Panc1 (cell line): Measurements from ENCODE around the gene DYRK2. TPM values are rescaled to one million over a fixed set of nuclear protein-coding genes. Genes with fewer than 3 reads are reported as not detected.
A peak's percentile ranks its signal among the peaks of the same experiment; 100 is the strongest.

Experiments
- ATAC-seq: fragments of 200-7000 bp; cut with Tn5 transposase; 2 replicates; pipeline ENCODE4 v1.9.1; 2020; ENCODE audit warnings: mild to moderate bottlenecking, moderate library complexity
- BruUV-seq: library from RNA; stranded (reverse); fragments of 400-500 nt; replicated peaks from 2 replicates; lab custom pipeline; 2021; lab: Mats Ljungman, UMichigan
- CTCF ChIA-PET: fragments of 300-600 bp; sonication (Branson Sonifier 250); formaldehyde crosslinking; loops from one replicate; lab custom pipeline; 2022; ENCODE audit warnings: antibody characterized with exemption; lab: Charles Lee
- POLR2A ChIA-PET: fragments of 300-600 bp; sonication (Branson Sonifier 250); formaldehyde crosslinking; loops from one replicate; lab custom pipeline; 2022; ENCODE audit warnings: antibody characterized with exemption; lab: Charles Lee
- DNase-seq: peaks from one replicate; pipeline ENCODE4 v3.0.0-alpha.2; 2010; ENCODE audit warnings: low read depth, low spot score
- H3K27ac ChIP-seq: 2 replicates; pipeline ENCODE4 v1.5.1; 2011; ENCODE audit warnings: mild to moderate bottlenecking, low read length, inconsistent platforms
- H3K27me3 ChIP-seq: fragments of 200-500 bp; sonication (Bioruptor generic); 2 replicates; pipeline ENCODE4 v1.6.0; 2014; ENCODE audit warnings: low read length, inconsistent platforms; ENCODE audit not compliant: control insufficient read depth, insufficient read depth
- H3K36me3 ChIP-seq: fragments of 200-500 bp; sonication (Bioruptor generic); 2 replicates; pipeline ENCODE4 v1.5.1; 2014; ENCODE audit warnings: inconsistent platforms, mild to moderate bottlenecking, low read length, moderate library complexity; ENCODE audit not compliant: control insufficient read depth, insufficient read depth
- H3K4me1 ChIP-seq: 2 replicates; pipeline ENCODE4 v1.5.1; 2011; ENCODE audit warnings: inconsistent platforms, mild to moderate bottlenecking, low read length, moderate library complexity; ENCODE audit not compliant: control insufficient read depth, insufficient read depth
- H3K4me3 ChIP-seq, 2 experiments: 2 replicates each; pipeline ENCODE4 v1.5.1; 2011 to 2012; ENCODE audit warnings: low read depth in 2 of 2, low read length in 2 of 2, mild to moderate bottlenecking in 2 of 2, inconsistent platforms in 1 of 2, moderate library complexity in 1 of 2
- H3K9me3 ChIP-seq: fragments of 200-500 bp; sonication (Bioruptor generic); 2 replicates; pipeline ENCODE4 v1.5.1; 2014; ENCODE audit warnings: low read depth, mild to moderate bottlenecking, inconsistent platforms, low read length, moderate library complexity; ENCODE audit not compliant: control insufficient read depth, insufficient read depth
- POLR2AphosphoS5 ChIP-seq: IDR thresholded peaks from 2 replicates; pipeline ENCODE4 v1.6.1; 2012; ENCODE audit warnings: mild to moderate bottlenecking, low read depth, low read length, moderate library complexity
- REST ChIP-seq, 2 experiments: IDR thresholded peaks; 2 replicates each; pipeline ENCODE4 v1.6.1; 2011 to 2012; ENCODE audit warnings: low read depth in 2 of 2, control low read depth in 1 of 2, low read length in 1 of 2, mild to moderate bottlenecking in 1 of 2, moderate library complexity in 1 of 2; ENCODE audit not compliant: insufficient read depth in 1 of 2
- SIN3A ChIP-seq: IDR thresholded peaks from 2 replicates; pipeline ENCODE4 v1.6.1; 2012; ENCODE audit warnings: low read depth, mild to moderate bottlenecking, low read length, moderate library complexity, borderline replicate concordance; ENCODE audit not compliant: insufficient read depth
- TCF7L2 ChIP-seq: IDR thresholded peaks from 2 replicates; pipeline ENCODE4 v1.6.1; 2011; ENCODE audit warnings: mild to moderate bottlenecking, low read depth, low read length, inconsistent platforms
- in situ Hi-C: cut with HindIII; loops from 2 replicates; pipeline ENCODE4 v1.10.0; 2016; ENCODE audit warnings: low sequenced_read_pairs, low pct_unique_long_range_greater_than_20kb
- intact Hi-C: fragments of 100-400 bp; cut with micrococcal nuclease; formaldehyde crosslinking; loops from one replicate; pipeline ENCODE4 v1.10.0; 2022; ENCODE audit not compliant: unreplicated experiment
- total RNA-seq: library from RNA; stranded (reverse); gene quantifications from one replicate; pipeline ENCODE4 v1.2.1, GENCODE V29; 2021; ENCODE audit not compliant: unreplicated experiment
- TF ChIP-seq, protein P1 (sequence below): fragments of 450-650 bp; IDR thresholded peaks from 2 replicates; pipeline ENCODE4 v1.5.1; 2017; ENCODE audit warnings: mild to moderate bottlenecking

DYRK2 gene
- total RNA-seq, 1 experiment from 2014 or later = 9.9 TPM

DNA sequence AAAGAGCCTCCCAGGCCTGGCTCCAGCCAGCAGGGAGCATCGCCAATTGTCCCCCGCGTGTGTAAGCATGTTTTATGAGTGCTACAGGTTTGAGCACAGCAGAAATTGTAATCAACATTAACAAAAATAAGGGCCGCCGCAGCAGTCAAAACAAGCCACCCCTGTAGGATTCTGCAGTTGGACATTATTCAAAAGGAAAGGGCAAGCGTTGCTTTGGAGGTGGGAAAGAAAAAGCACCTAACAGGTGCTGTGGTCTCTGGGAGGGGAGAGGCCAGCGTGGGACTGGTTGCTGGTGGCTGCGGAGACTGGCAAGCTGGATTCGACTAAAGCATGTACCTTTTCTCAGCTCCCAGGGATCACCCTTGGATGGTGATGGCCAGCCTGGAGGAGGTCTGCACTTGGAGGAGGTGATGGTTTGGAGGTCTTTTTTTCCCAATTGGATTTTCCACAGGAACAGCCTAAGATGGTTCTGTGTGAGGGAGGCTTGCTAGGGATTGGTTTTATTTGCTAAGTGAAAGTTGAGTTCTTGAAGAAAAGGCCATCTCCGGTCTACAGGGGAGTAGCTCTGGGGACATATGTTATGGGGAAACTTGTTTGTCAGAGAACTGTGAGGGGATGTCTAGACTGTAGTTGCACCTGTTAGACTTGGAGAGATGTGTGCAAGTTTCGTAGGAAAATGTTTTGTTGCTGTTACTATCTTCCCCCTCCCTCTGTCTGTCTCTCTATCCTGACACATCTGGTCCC lies 2.0 kb downstream of the DYRK2 start:
- ChIA-PET CTCF (no interaction called here), POLR2A (no interaction called here)
- Histone ChIP-seq H3K27ac (peak overlapping the region; percentile 72), H3K4me1 (peaks cover 23% of the 10 kb centered on the region), H3K27me3 (no peaks in the 10 kb centered on the region), H3K4me3 (peak overlapping the region; percentile 71 to 84), H3K36me3 (no peaks in the 10 kb centered on the region), H3K9me3 (no peaks in the 10 kb centered on the region)
- ATAC-seq (no peak), DNase-seq (no peak)
- no TSS peak for BruUV-seq
- intact Hi-C loops (no loop called here), in situ Hi-C loops (no loop called here)
- TF ChIP-seq REST (IDR thresholded peaks at IDR 0.05; ENCODE audit: insufficient read depth in 1 of 2, low read depth in 2 of 2, low read length in 1 of 2) (no peak), POLR2AphosphoS5 (no peak), TCF7L2 (no peak), SIN3A (no peak)
- TF ChIP-seq, protein P1, sequence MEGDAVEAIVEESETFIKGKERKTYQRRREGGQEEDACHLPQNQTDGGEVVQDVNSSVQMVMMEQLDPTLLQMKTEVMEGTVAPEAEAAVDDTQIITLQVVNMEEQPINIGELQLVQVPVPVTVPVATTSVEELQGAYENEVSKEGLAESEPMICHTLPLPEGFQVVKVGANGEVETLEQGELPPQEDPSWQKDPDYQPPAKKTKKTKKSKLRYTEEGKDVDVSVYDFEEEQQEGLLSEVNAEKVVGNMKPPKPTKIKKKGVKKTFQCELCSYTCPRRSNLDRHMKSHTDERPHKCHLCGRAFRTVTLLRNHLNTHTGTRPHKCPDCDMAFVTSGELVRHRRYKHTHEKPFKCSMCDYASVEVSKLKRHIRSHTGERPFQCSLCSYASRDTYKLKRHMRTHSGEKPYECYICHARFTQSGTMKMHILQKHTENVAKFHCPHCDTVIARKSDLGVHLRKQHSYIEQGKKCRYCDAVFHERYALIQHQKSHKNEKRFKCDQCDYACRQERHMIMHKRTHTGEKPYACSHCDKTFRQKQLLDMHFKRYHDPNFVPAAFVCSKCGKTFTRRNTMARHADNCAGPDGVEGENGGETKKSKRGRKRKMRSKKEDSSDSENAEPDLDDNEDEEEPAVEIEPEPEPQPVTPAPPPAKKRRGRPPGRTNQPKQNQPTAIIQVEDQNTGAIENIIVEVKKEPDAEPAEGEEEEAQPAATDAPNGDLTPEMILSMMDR = no peak

DNA sequence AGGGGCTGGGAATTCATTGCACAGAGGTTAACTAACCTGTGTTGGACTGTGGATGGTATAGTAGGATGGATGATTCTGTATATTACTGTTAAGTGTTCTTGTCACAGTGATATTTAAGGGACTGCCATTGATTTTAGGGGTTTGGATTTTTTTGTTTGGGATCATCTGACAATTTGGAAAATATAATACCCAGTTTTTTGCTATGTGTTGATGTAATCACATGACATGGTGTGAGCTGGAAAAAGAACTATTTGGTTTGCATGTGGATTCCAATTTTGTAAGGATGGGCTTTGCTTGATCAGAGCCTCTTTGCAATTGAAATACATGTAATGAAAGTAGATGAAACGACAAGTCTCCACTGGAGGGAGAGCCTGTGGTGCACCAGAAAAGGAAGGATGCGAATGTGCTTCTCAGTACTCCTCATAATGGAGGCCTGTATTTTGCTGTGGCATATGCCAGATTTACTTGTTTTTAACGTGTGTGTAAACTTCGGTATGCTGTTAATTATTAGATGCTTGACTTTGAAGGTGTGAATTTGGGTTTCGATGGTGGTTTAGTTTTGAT lies 2.7 kb downstream of the DYRK2 start:
- in situ Hi-C loops (no loop called here), intact Hi-C loops (no loop called here)
- Histone ChIP-seq H3K27ac (no peak overlapping the region), H3K27me3 (no peaks in the 10 kb centered on the region), H3K9me3 (no peaks in the 10 kb centered on the region), H3K36me3 (no peaks in the 10 kb centered on the region), H3K4me3 (peak overlapping the region; percentile 71 to 84; a peak in 2 of 4 replicates), H3K4me1 (peaks cover 23% of the 10 kb centered on the region)
- no peak for TF ChIP-seq POLR2AphosphoS5
- TF ChIP-seq, protein P1 = peak; percentile 22; the same call in 1 of the 2 replicates
- ChIA-PET POLR2A (no interaction called here), CTCF (no interaction called here)
- ATAC-seq (no peak), DNase-seq (no peak)
- BruUV-seq = no TSS peak
